Astrocyte of the cerebellum (primary cell): ENCODE data around the gene RFX8.

ENCODE experiments used
- DNase-seq: peaks from one replicate; pipeline ENCODE4 v3.0.0-alpha.2; 2011; ENCODE audit warnings: low read depth
- H3K4me3 ChIP-seq: 2 replicates; pipeline ENCODE4 v1.5.1; 2011; ENCODE audit warnings: mild to moderate bottlenecking, low read depth, low read length, moderate library complexity
- CTCF ChIP-seq: IDR thresholded peaks from 2 replicates; pipeline ENCODE4 v1.5.1; 2012; ENCODE audit warnings: low read length, low read depth, moderate library complexity, mild to moderate bottlenecking; ENCODE audit errors: missing control alignments
- in situ Hi-C: cut with HindIII; loops from 2 replicates; pipeline ENCODE4 v1.10.0; 2017; ENCODE audit warnings: low sequenced_read_pairs

The RFX8 gene

GRCh38 chr2:101432411-101433181 lies 42.3 kb downstream of the RFX8 start:
- no peak for DNase-seq
- no peak overlapping the region for H3K4me3 ChIP-seq
- TF ChIP-seq CTCF = no peak
- in situ Hi-C loops = no loop called here

- no peak for DNase-seq
- in situ Hi-C loops = no loop called here
- TF ChIP-seq CTCF = no peak
- no peak overlapping the region for H3K4me3 ChIP-seq
Measured at GRCh38 chr2:101431486-101431885, 43.4 kb downstream of the RFX8 start.

GRCh38 chr2:101430156-101430555 lies 44.8 kb downstream of the RFX8 start:
- no peak for TF ChIP-seq CTCF
- DNase-seq = no peak
- H3K4me3 ChIP-seq = no peak overlapping the region
- in situ Hi-C loops = no loop called here

GRCh38 chr2:101429453-101429852 lies 45.5 kb downstream of the RFX8 start:
- no peak for DNase-seq
- no peak overlapping the region for H3K4me3 ChIP-seq
- in situ Hi-C loops = no loop called here
- no peak for TF ChIP-seq CTCF

DNA sequence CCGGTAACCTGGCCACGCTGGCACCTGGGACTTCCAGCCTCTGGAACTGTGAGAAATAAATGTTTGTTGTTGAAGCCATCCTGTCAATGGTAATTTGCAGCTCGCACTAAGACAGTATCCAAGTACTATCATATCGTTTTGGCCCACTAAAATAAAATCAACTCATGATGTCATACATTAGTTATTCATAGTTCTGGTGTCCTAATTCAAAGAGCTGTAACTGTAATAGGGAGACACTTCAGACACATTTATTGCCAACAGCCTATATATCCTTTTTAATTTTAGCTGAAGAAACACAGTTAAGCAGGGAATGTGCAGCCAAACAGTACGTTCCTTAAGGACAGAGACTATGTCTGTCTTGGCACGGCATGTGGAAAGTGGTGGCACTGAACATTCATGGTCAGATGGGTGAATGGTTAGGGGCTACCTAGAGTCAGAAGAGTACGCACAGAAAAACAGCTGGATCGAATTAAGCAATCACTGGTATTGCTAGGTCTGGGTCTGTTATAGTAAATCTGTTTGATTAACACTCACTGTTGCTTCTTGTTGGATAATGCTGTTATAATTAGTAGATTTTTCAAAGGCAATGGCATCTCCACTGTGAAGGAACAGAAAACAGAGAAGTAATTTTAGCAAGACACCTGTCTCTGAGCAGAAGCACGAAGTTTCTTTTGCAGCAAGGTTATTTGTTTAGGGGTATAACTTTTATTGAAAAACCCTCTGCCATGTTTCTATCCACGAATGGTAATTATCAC lies 46.3 kb downstream of the RFX8 start:
- in situ Hi-C loops = no loop called here
- no peak for TF ChIP-seq CTCF

GRCh38 chr2:101427743-101428142 lies 47.2 kb downstream of the RFX8 start:
- H3K4me3 ChIP-seq = no peak overlapping the region
- in situ Hi-C loops = no loop called here
- TF ChIP-seq CTCF = no peak
- no peak for DNase-seq

More for the DNA sequence above, 46.3 kb downstream of the RFX8 start:
- DNase-seq = no peak
- no peak overlapping the region for H3K4me3 ChIP-seq
